Measurements from ENCODE around the gene MZF1. TPM values are rescaled to one million over a fixed set of nuclear protein-coding genes. Genes with fewer than 3 reads are reported as not detected.
A peak's percentile ranks its signal among the peaks of the same experiment; 100 is the strongest.

MZF1 gene
- total RNA-seq, 2 experiments from 2014 or later, result 30.0 to 39.1 TPM

DNA sequence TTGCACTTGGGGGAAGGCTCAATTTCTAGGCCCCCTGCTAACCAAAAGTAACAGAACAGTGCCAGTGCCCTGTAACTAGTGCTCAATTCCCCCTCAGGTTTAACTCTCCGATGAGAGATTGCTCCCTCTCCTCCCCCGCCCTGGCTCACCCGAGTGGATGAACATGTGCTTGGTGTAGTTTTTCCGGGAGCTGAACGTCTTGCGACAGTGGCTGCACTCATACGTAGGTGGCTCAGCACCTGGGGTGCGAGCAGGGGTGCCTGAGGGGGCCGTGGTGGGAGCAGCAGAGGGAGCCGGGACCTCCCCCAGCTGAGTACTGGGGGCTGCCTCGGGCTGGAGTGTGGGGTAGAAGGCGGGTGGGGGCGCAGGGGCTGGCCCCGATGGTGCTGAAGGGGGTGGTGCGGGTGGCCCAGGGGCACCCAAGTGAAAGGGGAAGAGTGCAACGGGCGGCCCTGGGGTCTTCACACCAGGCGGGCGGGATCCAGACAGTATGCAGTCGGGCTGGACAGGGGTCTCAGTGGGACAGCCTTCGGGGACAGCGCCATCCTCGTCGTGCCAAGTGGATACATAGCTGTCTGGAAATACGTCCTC lies 56.8 kb downstream of the MZF1 start:
- no peaks in the 10 kb centered on the region for H4K20me1 ChIP-seq (ENCODE audit: insufficient read depth, low read length)
- BruUV-seq (replicated peaks), result TSS peak; percentile 45
- ChIA-PET POLR2A (no interaction called here), CTCF (ENCODE audit: unreplicated experiment) (no interaction called here)
- peaks cover 11% of the 10 kb centered on the region; the same call in 1 of the 2 replicates for H3K79me2 ChIP-seq (ENCODE audit: insufficient read depth, low read depth, low read length)
- no peak overlapping the region for H2AFZ ChIP-seq (ENCODE audit: low read length)
- H3K27ac ChIP-seq (ENCODE audit: low read depth, low read length, poor library complexity, severe bottlenecking), result no peak overlapping the region
- DNase-seq (ENCODE audit: low spot score), result no peak
- no peak overlapping the region; the same call in 1 of the 2 replicates for H3K4me2 ChIP-seq (ENCODE audit: low read length)
- H3K36me3 ChIP-seq (ENCODE audit: insufficient read depth, low read length), result peaks cover 31% of the 10 kb centered on the region
- TF ChIP-seq, protein P1, sequence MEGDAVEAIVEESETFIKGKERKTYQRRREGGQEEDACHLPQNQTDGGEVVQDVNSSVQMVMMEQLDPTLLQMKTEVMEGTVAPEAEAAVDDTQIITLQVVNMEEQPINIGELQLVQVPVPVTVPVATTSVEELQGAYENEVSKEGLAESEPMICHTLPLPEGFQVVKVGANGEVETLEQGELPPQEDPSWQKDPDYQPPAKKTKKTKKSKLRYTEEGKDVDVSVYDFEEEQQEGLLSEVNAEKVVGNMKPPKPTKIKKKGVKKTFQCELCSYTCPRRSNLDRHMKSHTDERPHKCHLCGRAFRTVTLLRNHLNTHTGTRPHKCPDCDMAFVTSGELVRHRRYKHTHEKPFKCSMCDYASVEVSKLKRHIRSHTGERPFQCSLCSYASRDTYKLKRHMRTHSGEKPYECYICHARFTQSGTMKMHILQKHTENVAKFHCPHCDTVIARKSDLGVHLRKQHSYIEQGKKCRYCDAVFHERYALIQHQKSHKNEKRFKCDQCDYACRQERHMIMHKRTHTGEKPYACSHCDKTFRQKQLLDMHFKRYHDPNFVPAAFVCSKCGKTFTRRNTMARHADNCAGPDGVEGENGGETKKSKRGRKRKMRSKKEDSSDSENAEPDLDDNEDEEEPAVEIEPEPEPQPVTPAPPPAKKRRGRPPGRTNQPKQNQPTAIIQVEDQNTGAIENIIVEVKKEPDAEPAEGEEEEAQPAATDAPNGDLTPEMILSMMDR (conservative IDR thresholded peaks at IDR 0.05; ENCODE audit: low read length), result no peak
- TF ChIP-seq EZH2phosphoT487 (IDR thresholded peaks at IDR 0.05; ENCODE audit: borderline replicate concordance, low read depth, low read length), result no peak
- no peaks in the 10 kb centered on the region for H3K9me3 ChIP-seq (ENCODE audit: low read length)
- no peaks in the 10 kb centered on the region for H3K9me2 ChIP-seq (ENCODE audit: insufficient read depth, low read length)
- intact Hi-C loops (cut with micrococcal nuclease; ENCODE audit: unreplicated experiment), result loop anchor here (5.0 kb wide), 1 partner anchor 189 kb away; the partner anchor contains the start of gene ZSCAN22
- H3K4me1 ChIP-seq (ENCODE audit: insufficient read depth, low read length, poor library complexity, severe bottlenecking), result peaks cover 20% of the 10 kb centered on the region
- no peak overlapping the region for H3K4me3 ChIP-seq (ENCODE audit: low read depth, low read length, poor library complexity, severe bottlenecking)

DNA sequence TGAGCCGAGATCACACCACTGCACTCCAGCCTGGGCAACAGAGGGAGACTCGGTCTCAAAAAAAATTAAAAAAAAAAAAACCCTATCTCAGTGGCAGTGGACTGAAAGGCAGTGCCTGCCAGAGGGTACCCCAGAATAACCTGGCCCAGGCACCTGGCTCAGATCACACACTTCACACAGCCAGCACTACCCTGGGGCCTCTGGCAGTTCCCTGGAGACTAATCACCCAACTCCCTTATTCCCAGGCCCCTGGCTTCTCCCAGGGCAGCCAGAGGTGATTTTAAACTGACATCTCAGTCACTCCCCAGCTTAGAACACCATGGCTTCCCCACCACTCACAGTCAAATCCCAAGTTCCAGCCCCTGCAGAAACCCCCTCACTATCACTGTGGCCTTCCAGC lies 57.9 kb downstream of the MZF1 start:
- H3K36me3 ChIP-seq (ENCODE audit: insufficient read depth, low read length), result peaks cover 31% of the 10 kb centered on the region
- H3K9me3 ChIP-seq (ENCODE audit: low read length), result no peaks in the 10 kb centered on the region
- BruUV-seq (replicated peaks), result TSS peak; percentile 45
- no peak overlapping the region for H2AFZ ChIP-seq (ENCODE audit: low read length)
- no peak overlapping the region for H3K4me3 ChIP-seq (ENCODE audit: low read depth, low read length, poor library complexity, severe bottlenecking)
- no peaks in the 10 kb centered on the region for H3K9me2 ChIP-seq (ENCODE audit: insufficient read depth, low read length)
- TF ChIP-seq, protein P1 (conservative IDR thresholded peaks at IDR 0.05; ENCODE audit: low read length), result no peak
- TF ChIP-seq EZH2phosphoT487 (IDR thresholded peaks at IDR 0.05; ENCODE audit: borderline replicate concordance, low read depth, low read length), result no peak
- ChIA-PET CTCF (ENCODE audit: unreplicated experiment) (no interaction called here), POLR2A (interaction anchor here (1.1 kb wide), 1 partner anchor 61 kb away, joined by 4 read pairs; no protein-coding TSS in a partner anchor)
- H4K20me1 ChIP-seq (ENCODE audit: insufficient read depth, low read length), result no peaks in the 10 kb centered on the region
- H3K79me2 ChIP-seq (ENCODE audit: insufficient read depth, low read depth, low read length), result peaks cover 11% of the 10 kb centered on the region; the same call in 1 of the 2 replicates
- no peak for DNase-seq (ENCODE audit: low spot score)
- H3K4me2 ChIP-seq (ENCODE audit: low read length), result peak overlapping the region; percentile 8; the same call in 1 of the 2 replicates
- peaks cover 15% of the 10 kb centered on the region for H3K4me1 ChIP-seq (ENCODE audit: insufficient read depth, low read length, poor library complexity, severe bottlenecking)
- H3K27ac ChIP-seq (ENCODE audit: low read depth, low read length, poor library complexity, severe bottlenecking), result no peak overlapping the region
- intact Hi-C loops (cut with micrococcal nuclease; ENCODE audit: unreplicated experiment), result loop anchor here (2.0 to 5.0 kb wide), 2 partner anchors 58 to 188 kb away; partner anchors contain the start of genes MZF1 and ZSCAN22

DNA sequence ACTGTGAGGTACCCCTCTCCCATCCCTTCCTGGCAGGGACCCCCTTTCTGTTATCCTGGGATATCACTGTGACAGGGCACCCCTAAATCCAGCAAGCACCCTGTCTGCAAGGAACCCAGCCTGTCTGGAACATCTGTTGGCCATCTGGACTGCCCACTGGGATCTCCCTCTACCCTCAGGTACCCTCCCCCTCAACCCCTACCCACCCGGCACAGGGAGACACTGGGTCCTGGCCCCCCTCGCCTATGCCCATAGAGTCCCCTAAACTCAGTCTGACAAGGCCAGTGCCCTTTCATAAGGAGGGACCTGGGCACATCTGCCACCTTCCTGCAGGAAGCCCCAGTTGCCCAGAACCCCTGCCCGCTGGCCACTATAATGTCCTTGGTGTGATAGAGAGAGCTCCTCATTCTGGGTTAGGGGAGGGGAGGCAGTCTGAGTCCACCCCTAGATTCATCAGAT lies 58.5 kb downstream of the MZF1 start:
- H3K4me3 ChIP-seq (ENCODE audit: low read depth, low read length, poor library complexity, severe bottlenecking), result no peak overlapping the region
- H3K27ac ChIP-seq (ENCODE audit: low read depth, low read length, poor library complexity, severe bottlenecking), result no peak overlapping the region
- H4K20me1 ChIP-seq (ENCODE audit: insufficient read depth, low read length), result no peaks in the 10 kb centered on the region
- H3K9me2 ChIP-seq (ENCODE audit: insufficient read depth, low read length), result no peaks in the 10 kb centered on the region
- POLR2A ChIA-PET, result interaction anchor here (1.1 to 1.3 kb wide), 2 partner anchors 14 to 61 kb away, joined by 3 to 4 read pairs; no protein-coding TSS in a partner anchor
- H3K36me3 ChIP-seq (ENCODE audit: insufficient read depth, low read length), result peaks cover 31% of the 10 kb centered on the region
- peaks cover 15% of the 10 kb centered on the region for H3K4me1 ChIP-seq (ENCODE audit: insufficient read depth, low read length, poor library complexity, severe bottlenecking)
- no peak for DNase-seq (ENCODE audit: low spot score)
- peak overlapping the region; percentile 49; the same call in 1 of the 2 replicates for H3K4me2 ChIP-seq (ENCODE audit: low read length)
- peaks cover 11% of the 10 kb centered on the region; the same call in 1 of the 2 replicates for H3K79me2 ChIP-seq (ENCODE audit: insufficient read depth, low read depth, low read length)
- H2AFZ ChIP-seq (ENCODE audit: low read length), result no peak overlapping the region
- intact Hi-C loops (cut with micrococcal nuclease; ENCODE audit: unreplicated experiment), result loop anchor here (2.0 to 5.0 kb wide), 2 partner anchors 58 to 187 kb away; partner anchors contain the start of genes MZF1 and ZSCAN22
- TF ChIP-seq, protein P1 (conservative IDR thresholded peaks at IDR 0.05; ENCODE audit: low read length), result no peak
- no peak for TF ChIP-seq EZH2phosphoT487 (IDR thresholded peaks at IDR 0.05; ENCODE audit: borderline replicate concordance, low read depth, low read length)
- CTCF ChIA-PET (ENCODE audit: unreplicated experiment), result interaction anchor here (0.6 kb wide), 1 partner anchor 36 kb away, joined by 4 read pairs; no protein-coding TSS in a partner anchor
- BruUV-seq (replicated peaks), result no TSS peak
- no peaks in the 10 kb centered on the region for H3K9me3 ChIP-seq (ENCODE audit: low read length)
